NCI-H2227 (cell line): Measurements from ENCODE around the gene RASAL2.
A peak's percentile ranks its signal among the peaks of the same experiment; 100 is the strongest.
"Not testable (repeated sequence)": the region's sequence is repeated elsewhere in the genome, so short reads cannot be mapped to it uniquely, and the experiment has no call there.

Experiments
- DNase-seq: peaks from one replicate; lab custom pipeline; 2025; ENCODE audit not compliant: unreplicated experiment; lab: John Stamatoyannopoulos, UW

Gene RASAL2

GRCh38 chr1:178371933-178372388 is 278.1 kb downstream of the RASAL2 start:
- DNase-seq: peak; percentile 37

GRCh38 chr1:178374016-178374415 is 280.1 kb downstream of the RASAL2 start:
- no peak for DNase-seq

- no peak for DNase-seq
Measured at GRCh38 chr1:178376008-178376407, 282.1 kb downstream of the RASAL2 start.

- no peak for DNase-seq
Measured at GRCh38 chr1:178379807-178380206, 285.9 kb downstream of the RASAL2 start.

- no peak for DNase-seq
Measured at GRCh38 chr1:178382372-178382771, 288.5 kb downstream of the RASAL2 start.

- DNase-seq: no peak
Measured at GRCh38 chr1:178385662-178386061, 291.8 kb downstream of the RASAL2 start.

- peak; percentile 25 for DNase-seq
Measured at GRCh38 chr1:178388418-178389145, 294.7 kb downstream of the RASAL2 start.

- no peak for DNase-seq
Measured at GRCh38 chr1:178389441-178389840, 295.5 kb downstream of the RASAL2 start.

- DNase-seq: not testable (repeated sequence)
Measured at GRCh38 chr1:178390280-178390679, 296.4 kb downstream of the RASAL2 start.

- no peak for DNase-seq
Measured at GRCh38 chr1:178393370-178393769, 299.5 kb downstream of the RASAL2 start.

GRCh38 chr1:178396789-178397188 is 302.9 kb downstream of the RASAL2 start:
- DNase-seq: no peak

- DNase-seq: no peak
Measured at GRCh38 chr1:178397678-178398077, 303.8 kb downstream of the RASAL2 start.

GRCh38 chr1:178399177-178399728 is 305.3 kb downstream of the RASAL2 start:
- DNase-seq: no peak

- DNase-seq: no peak
Measured at GRCh38 chr1:178405137-178405536, 311.2 kb downstream of the RASAL2 start.

- no peak for DNase-seq
Measured at GRCh38 chr1:178407215-178407614, 313.3 kb downstream of the RASAL2 start.

- DNase-seq: no peak
Measured at GRCh38 chr1:178407655-178408054, 313.8 kb downstream of the RASAL2 start.

- no peak for DNase-seq
Measured at GRCh38 chr1:178408871-178409270, 315.0 kb downstream of the RASAL2 start.

GRCh38 chr1:178409541-178409940 is 315.6 kb downstream of the RASAL2 start:
- DNase-seq: no peak

- DNase-seq: no peak
Measured at GRCh38 chr1:178411756-178412399, 318.0 kb downstream of the RASAL2 start.

GRCh38 chr1:178412400-178412770 is 318.5 kb downstream of the RASAL2 start:
- DNase-seq: no peak

GRCh38 chr1:178417858-178418257 is 324.0 kb downstream of the RASAL2 start:
- DNase-seq: no peak

- DNase-seq: no peak
Measured at GRCh38 chr1:178418284-178418955, 324.5 kb downstream of the RASAL2 start.
